ENCODE data around the gene FXYD2.

FXYD2 gene

DNA sequence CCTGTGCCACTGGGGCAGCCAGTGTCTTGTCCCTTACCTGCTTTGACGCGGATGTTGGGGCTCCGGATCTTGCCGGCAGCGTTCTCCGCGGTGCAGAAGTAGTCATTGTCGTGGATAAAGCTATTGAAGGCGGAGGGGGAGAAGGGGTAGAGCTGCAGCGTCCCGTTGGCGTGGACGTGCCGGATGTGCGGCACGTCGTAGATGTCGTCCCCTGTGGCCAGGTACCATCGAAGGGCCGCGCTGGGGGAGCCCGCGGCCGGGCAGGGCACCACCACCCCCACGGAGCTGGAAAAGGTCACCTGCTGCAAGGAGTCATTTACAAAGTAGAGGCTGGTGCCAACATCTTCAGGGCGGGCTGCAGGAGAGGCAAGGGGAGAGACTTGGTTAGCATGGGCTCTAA lies 44.1 kb downstream of the FXYD2 start:
- no peak for TF ChIP-seq EZH2 (IDR thresholded peaks at IDR 0.05; ENCODE audit: borderline replicate concordance, low read length)
- TF ChIP-seq CTCF (IDR thresholded peaks at IDR 0.05; ENCODE audit: low read length) = no peak
- Histone ChIP-seq H3K9ac (ENCODE audit: low read length) (no peak overlapping the region), H3K79me2 (ENCODE audit: insufficient read depth, low read length) (no peaks in the 10 kb centered on the region), H2AFZ (ENCODE audit: low read length) (no peak overlapping the region), H3K9me2 (ENCODE audit: low read depth, low read length) (no peaks in the 10 kb centered on the region), H3K36me3 (ENCODE audit: insufficient read depth, low read length) (no peaks in the 10 kb centered on the region), H3K4me3 (ENCODE audit: low read depth, low read length, poor library complexity, severe bottlenecking) (no peak overlapping the region), H3K9me3 (ENCODE audit: low read length) (no peaks in the 10 kb centered on the region), H3K4me2 (ENCODE audit: low read length) (no peak overlapping the region), H3K27ac (ENCODE audit: low read depth, low read length, poor library complexity, severe bottlenecking) (no peak overlapping the region), H3K4me1 (ENCODE audit: insufficient read depth, low read length, severe bottlenecking) (no peaks in the 10 kb centered on the region), H4K20me1 (ENCODE audit: insufficient read depth, low read length) (no peaks in the 10 kb centered on the region), H3K27me3 (ENCODE audit: insufficient read depth, low read length) (no peaks in the 10 kb centered on the region), H3F3A (ENCODE audit: insufficient read depth, low read length) (no peaks in the 10 kb centered on the region)

- H2AFZ ChIP-seq (ENCODE audit: low read length) = no peak overlapping the region
- no peaks in the 10 kb centered on the region for H3K9me2 ChIP-seq (ENCODE audit: low read depth, low read length)
- H3K4me2 ChIP-seq (ENCODE audit: low read length) = no peak overlapping the region
- H3K4me3 ChIP-seq (ENCODE audit: low read depth, low read length, poor library complexity, severe bottlenecking) = no peak overlapping the region
- H3K79me2 ChIP-seq (ENCODE audit: insufficient read depth, low read length) = no peaks in the 10 kb centered on the region
- 0 out of 2 replicates have a peak, but pooled peaks cover 4% of the 10 kb centered on the region for H3K27me3 ChIP-seq (ENCODE audit: insufficient read depth, low read length)
- H3K9me3 ChIP-seq (ENCODE audit: low read length) = no peaks in the 10 kb centered on the region
- H3F3A ChIP-seq (ENCODE audit: insufficient read depth, low read length) = no peaks in the 10 kb centered on the region
- H3K4me1 ChIP-seq (ENCODE audit: insufficient read depth, low read length, severe bottlenecking) = no peaks in the 10 kb centered on the region
- H3K9ac ChIP-seq (ENCODE audit: low read length) = no peak overlapping the region
- H4K20me1 ChIP-seq (ENCODE audit: insufficient read depth, low read length) = no peaks in the 10 kb centered on the region
- no peak overlapping the region for H3K27ac ChIP-seq (ENCODE audit: low read depth, low read length, poor library complexity, severe bottlenecking)
- TF ChIP-seq EZH2 (IDR thresholded peaks at IDR 0.05; ENCODE audit: borderline replicate concordance, low read length) (no peak), CTCF (IDR thresholded peaks at IDR 0.05; ENCODE audit: low read length) (no peak)
- no peaks in the 10 kb centered on the region for H3K36me3 ChIP-seq (ENCODE audit: insufficient read depth, low read length)
These were observed 50.0 kb downstream of the FXYD2 start for GRCh38 chr11:117774553-117774952.

- H4K20me1 ChIP-seq (ENCODE audit: insufficient read depth, low read length) = no peaks in the 10 kb centered on the region
- H3K36me3 ChIP-seq (ENCODE audit: insufficient read depth, low read length) = no peaks in the 10 kb centered on the region
- H3K27me3 ChIP-seq (ENCODE audit: insufficient read depth, low read length) = 0 out of 2 replicates have a peak, but pooled peaks cover 4% of the 10 kb centered on the region
- H3K79me2 ChIP-seq (ENCODE audit: insufficient read depth, low read length) = no peaks in the 10 kb centered on the region
- H3K9me2 ChIP-seq (ENCODE audit: low read depth, low read length) = no peaks in the 10 kb centered on the region
- H3K9ac ChIP-seq (ENCODE audit: low read length) = no peak overlapping the region
- no peaks in the 10 kb centered on the region for H3F3A ChIP-seq (ENCODE audit: insufficient read depth, low read length)
- no peak overlapping the region for H3K27ac ChIP-seq (ENCODE audit: low read depth, low read length, poor library complexity, severe bottlenecking)
- no peak overlapping the region for H2AFZ ChIP-seq (ENCODE audit: low read length)
- H3K4me2 ChIP-seq (ENCODE audit: low read length) = no peak overlapping the region
- no peak for TF ChIP-seq EZH2 (IDR thresholded peaks at IDR 0.05; ENCODE audit: borderline replicate concordance, low read length)
- TF ChIP-seq CTCF (IDR thresholded peaks at IDR 0.05; ENCODE audit: low read length) = no peak
- no peaks in the 10 kb centered on the region for H3K4me1 ChIP-seq (ENCODE audit: insufficient read depth, low read length, severe bottlenecking)
- H3K9me3 ChIP-seq (ENCODE audit: low read length) = no peaks in the 10 kb centered on the region
- no peak overlapping the region for H3K4me3 ChIP-seq (ENCODE audit: low read depth, low read length, poor library complexity, severe bottlenecking)
These were observed 52.2 kb downstream of the FXYD2 start for GRCh38 chr11:117772360-117772759.
